NCI-H69 (cell line): ENCODE data around the gene ZBTB40.
A peak's percentile ranks its signal among the peaks of the same experiment; 100 is the strongest.

Source experiments
- DNase-seq: peaks from one replicate; lab custom pipeline; 2025; lab: John Stamatoyannopoulos, UW

Gene ZBTB40

GRCh38 chr1:22451702-22452480, at the start of gene ZBTB40:
Gene ZBTB40 (plus strand): TSS chr1:22451851. CDS start chr1:22489949, 38,098 bp downstream.
- peak; percentile 96 for DNase-seq

- no peak for DNase-seq
Measured at GRCh38 chr1:22402356-22403053, 49.1 kb upstream of the ZBTB40 start.

GRCh38 chr1:22404486-22404885, 47.2 kb upstream of the ZBTB40 start:
- no peak for DNase-seq

- no peak for DNase-seq
Measured at GRCh38 chr1:22406722-22407495, 44.7 kb upstream of the ZBTB40 start.

- peak; percentile 68 for DNase-seq
Measured at GRCh38 chr1:22408230-22408629, 43.4 kb upstream of the ZBTB40 start.

- no peak for DNase-seq
Measured at GRCh38 chr1:22410401-22410800, 41.2 kb upstream of the ZBTB40 start.

GRCh38 chr1:22410928-22411495, 40.6 kb upstream of the ZBTB40 start:
- DNase-seq = no peak

GRCh38 chr1:22411589-22411988, 40.1 kb upstream of the ZBTB40 start:
- DNase-seq = no peak

GRCh38 chr1:22412932-22413727, 38.5 kb upstream of the ZBTB40 start:
- DNase-seq = peak; percentile 45

GRCh38 chr1:22413799-22414198, 37.9 kb upstream of the ZBTB40 start:
- peak; percentile 57 for DNase-seq

GRCh38 chr1:22414244-22414751, 37.4 kb upstream of the ZBTB40 start:
- peak; percentile 90 for DNase-seq

- DNase-seq = peak; percentile 8
Measured at GRCh38 chr1:22415489-22415888, 36.2 kb upstream of the ZBTB40 start.

GRCh38 chr1:22416555-22417454, 34.8 kb upstream of the ZBTB40 start:
- peak; percentile 81 for DNase-seq

- no peak for DNase-seq
Measured at GRCh38 chr1:22417466-22417865, 34.2 kb upstream of the ZBTB40 start.

GRCh38 chr1:22418312-22418711, 33.3 kb upstream of the ZBTB40 start:
- DNase-seq = no peak

- DNase-seq = peak; percentile 8
Measured at GRCh38 chr1:22418933-22419382, 32.7 kb upstream of the ZBTB40 start.

- DNase-seq = peak; percentile 80
Measured at GRCh38 chr1:22420455-22421053, 31.1 kb upstream of the ZBTB40 start.

- no peak for DNase-seq
Measured at GRCh38 chr1:22426781-22427180, 24.9 kb upstream of the ZBTB40 start.

- no peak for DNase-seq
Measured at GRCh38 chr1:22428672-22429071, 23.0 kb upstream of the ZBTB40 start.

GRCh38 chr1:22431965-22432364, 19.7 kb upstream of the ZBTB40 start:
- no peak for DNase-seq
